SH-SY5Y (cell line): ENCODE results near the gene UBE2J1.
A peak's percentile ranks its signal among the peaks of the same experiment; 100 is the strongest.

Experiments used
- GATA2 ChIP-seq: IDR thresholded peaks from 2 replicates; pipeline ENCODE4 v1.6.1; 2011; ENCODE audit warnings: mild to moderate bottlenecking, low read depth, low read length
- GATA3 ChIP-seq: IDR thresholded peaks from 2 replicates; pipeline ENCODE4 v1.6.1; 2011; ENCODE audit warnings: low read depth, mild to moderate bottlenecking, low read length, moderate library complexity

The UBE2J1 gene

DNA sequence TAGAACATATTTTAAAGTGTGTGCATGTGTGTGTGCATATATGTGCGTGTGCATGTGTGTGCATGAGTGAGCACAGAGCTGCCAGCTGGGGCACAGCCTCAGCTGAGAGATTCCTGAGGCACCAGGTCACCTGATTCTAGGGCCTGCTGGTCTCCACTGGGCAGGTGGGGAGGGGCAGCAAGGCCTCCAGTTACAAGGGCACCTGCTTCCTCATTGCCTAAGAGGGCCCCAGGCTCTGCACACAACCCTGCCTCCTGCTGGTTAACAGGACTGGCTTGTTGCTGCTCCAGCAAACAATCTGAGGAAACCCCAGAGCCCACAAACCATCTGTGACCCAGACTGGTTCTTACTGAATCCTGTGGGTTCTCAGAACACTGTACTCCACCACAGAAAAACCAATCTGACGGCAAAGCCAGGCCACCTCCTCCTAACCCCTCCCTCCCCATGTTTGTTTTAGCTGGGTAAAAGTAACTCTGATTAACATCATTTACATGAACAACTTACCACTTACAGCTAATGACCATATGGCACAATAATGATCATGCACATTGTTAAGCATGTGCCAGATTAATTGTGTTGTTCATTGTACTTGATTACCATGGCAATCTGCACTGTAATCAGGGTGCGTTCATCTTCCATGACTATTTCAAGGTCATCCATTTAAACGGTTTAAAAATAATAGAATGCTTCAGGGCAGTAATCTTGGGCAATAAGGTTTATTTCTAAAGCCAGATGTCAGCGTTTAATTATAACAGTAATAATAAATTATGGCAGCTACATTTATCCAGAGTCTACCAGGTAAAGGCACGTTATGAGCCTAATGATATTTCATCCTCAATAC, 23.1 kb upstream of the UBE2J1 start:
- TF ChIP-seq GATA3 (peak; percentile 57), GATA2 (peak; percentile 69)

DNA sequence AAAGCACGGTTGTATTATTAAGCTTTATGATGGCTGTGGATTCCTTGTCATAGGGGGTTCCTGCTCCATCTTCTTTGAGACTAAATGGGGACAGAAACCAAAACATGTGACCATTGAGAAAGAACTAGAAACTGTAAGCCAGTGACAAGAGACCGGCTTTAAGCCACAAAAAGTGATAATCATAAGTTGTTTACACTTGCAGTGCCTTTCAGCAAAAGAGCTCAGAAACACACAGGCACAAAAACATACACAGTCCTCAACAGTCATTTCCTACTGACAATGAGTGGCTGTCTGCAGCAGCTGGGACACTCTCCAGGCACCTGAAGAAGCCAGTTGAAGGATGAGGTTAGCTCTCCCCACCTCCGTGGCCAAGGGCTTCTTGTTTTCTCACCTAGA, 20.0 kb upstream of the UBE2J1 start:
- TF ChIP-seq GATA3 (no peak), GATA2 (no peak)

DNA sequence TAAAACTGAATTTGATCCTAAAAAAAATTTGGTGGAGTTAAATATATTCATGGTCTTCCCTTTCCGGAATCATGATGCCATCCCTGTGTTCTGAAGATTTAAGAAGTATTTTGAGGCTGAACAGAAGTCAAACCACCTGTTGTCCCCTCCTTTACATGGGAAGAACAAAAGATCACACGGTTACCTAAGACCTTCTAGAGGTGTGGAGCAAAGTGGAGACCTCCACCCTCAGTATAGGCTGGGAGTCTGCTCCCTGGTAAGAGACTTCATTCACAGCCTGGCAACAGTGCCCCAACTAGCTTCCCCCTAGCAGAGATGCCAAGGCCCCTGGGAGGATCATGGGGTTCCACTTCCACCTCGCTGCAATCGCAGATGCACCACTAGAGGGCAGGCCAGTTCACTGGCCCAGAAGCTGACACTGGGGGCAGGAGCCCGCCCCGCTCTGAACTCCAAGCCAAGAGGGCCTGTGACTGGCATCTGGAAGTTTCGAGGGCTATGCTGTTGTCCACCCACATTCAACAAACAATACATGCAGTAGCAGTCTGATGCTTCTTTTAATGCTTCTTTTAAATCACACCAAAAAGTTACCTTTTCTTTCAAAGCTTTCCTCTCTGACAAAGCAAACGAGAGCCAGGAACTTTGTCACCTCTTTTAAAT, 19.5 kb upstream of the UBE2J1 start:
- TF ChIP-seq GATA2 (no peak), GATA3 (no peak)

DNA sequence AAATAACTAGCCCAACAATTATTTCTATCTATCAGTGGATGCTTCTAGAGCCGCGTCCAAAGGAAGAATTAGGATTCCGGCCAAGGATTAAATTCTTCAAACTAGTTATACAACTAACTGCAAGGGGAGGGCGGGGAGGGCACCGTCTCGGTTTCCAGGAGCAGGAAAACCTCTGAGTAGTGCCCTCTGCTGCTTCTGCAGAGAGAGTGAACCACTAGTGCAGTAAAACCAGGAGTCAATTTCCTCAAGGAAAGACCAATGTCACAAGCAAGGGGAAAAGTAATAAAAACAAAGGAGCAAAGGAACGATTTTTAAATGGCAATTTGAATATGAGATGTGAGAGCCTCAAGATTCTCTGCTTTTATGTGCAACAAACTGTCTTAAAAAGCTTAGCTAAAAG, 16.5 kb upstream of the UBE2J1 start:
- TF ChIP-seq GATA2, result no peak
- TF ChIP-seq GATA3, result no peak

DNA sequence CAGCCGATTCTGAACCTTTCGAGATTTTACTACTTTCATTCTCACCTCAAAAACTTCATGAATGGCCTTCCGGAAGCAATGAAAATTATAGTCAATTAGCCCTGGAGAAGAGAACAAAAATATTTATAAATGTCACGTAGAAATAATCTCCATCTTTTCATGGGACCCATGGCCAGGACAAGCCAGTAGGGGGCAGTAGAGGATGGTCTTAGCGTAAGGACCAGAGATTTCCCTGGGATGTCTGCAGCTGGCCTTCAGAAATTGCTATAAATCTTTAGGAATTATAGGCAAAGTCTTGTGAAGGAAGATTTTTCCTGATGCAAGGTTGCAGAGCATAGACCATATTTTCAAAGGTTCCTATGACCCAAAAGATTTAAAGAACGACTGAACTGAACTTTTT, 15.6 kb upstream of the UBE2J1 start:
- TF ChIP-seq GATA2 (no peak), GATA3 (no peak)

DNA sequence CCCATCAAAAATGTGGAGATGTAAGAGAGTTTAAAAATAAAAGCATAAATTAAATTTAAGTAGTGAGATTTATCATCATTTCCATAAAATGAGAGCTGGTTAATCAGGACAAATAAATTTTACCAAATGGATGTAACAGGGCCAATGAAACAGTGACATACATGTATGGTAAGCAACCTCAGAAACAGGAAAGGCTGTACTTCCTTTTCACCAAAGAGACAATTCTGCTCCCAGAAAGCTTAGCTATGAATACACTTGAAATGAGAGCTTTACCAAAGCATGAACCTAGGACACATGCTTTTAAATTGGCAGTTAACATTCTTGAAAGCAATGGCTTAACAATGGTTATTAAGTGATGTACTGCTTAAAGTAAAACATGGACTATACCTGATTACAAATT, 12.1 kb upstream of the UBE2J1 start:
- TF ChIP-seq GATA2, result no peak
- no peak for TF ChIP-seq GATA3

GRCh38 chr6:89361171-89361570, 8.6 kb upstream of the UBE2J1 start:
- TF ChIP-seq GATA2 (no peak), GATA3 (no peak)

GRCh38 chr6:89360415-89360999, 8.0 kb upstream of the UBE2J1 start:
- TF ChIP-seq GATA2, result no peak
- TF ChIP-seq GATA3, result no peak

DNA sequence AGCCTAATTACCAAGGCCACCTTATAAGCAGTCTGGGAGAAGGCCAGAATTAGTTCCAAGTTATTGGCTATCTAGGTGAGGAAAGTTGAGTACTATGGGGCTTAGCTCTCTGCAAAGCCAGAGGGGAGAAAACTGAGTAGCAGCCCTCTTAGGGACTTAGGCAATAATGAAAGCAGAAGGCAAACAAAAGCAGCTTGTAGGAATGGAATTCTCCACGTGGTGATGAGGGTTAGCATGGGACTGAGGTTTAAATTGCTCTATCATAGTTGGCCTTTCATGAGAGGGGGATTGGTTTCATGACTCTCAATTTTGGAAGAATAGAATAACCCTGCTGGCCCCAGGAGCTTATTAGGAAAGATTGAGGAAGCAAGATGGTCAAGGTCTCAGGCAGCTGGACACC, 7.0 kb upstream of the UBE2J1 start:
- no peak for TF ChIP-seq GATA3
- no peak for TF ChIP-seq GATA2

GRCh38 chr6:89357390-89357789, 4.9 kb upstream of the UBE2J1 start:
- no peak for TF ChIP-seq GATA2
- TF ChIP-seq GATA3, result no peak

GRCh38 chr6:89356642-89357170, 4.2 kb upstream of the UBE2J1 start:
- TF ChIP-seq GATA2 (no peak), GATA3 (no peak)

- TF ChIP-seq GATA3, result no peak
Observed at GRCh38 chr6:89355511-89356194, 3.1 kb upstream of the UBE2J1 start.

GRCh38 chr6:89353702-89354392, 1.3 kb upstream of the UBE2J1 start:
- TF ChIP-seq GATA2 (no peak), GATA3 (no peak)
